ENCODE data around the gene SERGEF.

The SERGEF gene

GRCh38 chr11:17767301-17767885 is 245.5 kb downstream of the SERGEF start:
- DNase-seq = no peak

- DNase-seq = no peak
These were observed 246.3 kb downstream of the SERGEF start for GRCh38 chr11:17766590-17766989.

DNA sequence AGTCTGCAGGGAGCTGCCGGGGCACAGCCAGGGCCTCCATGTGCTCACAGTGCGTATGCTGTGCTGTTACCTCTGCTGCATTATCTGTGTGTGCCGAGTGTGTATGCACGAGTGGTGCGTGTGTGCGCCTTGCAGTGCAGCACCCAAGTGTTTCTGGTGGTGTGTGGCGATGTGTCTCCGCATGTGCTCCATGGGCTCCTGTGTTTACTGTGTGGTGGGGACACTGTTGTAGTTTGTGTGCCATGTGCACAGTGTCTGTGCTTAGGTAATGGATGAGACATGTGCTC is 246.8 kb downstream of the SERGEF start:
- DNase-seq = no peak

- no peak for DNase-seq
These were observed 247.3 kb downstream of the SERGEF start for GRCh38 chr11:17765356-17766072.

GRCh38 chr11:17764446-17765218 is 248.2 kb downstream of the SERGEF start:
- no peak for DNase-seq

DNA sequence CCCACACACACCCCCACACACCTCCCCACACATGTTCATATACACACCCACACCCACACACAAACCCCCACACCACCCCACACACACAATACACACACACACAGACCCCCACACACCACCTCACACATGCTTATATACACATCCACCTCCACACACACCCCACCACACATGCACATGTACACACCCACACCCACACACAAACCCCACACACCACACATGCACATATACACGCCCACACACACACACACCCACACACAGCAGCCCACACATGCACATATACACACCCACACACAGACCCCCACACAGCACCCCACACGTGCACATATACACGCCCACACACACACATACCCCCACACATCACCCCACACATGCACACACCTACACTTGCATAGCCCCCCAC is 249.1 kb downstream of the SERGEF start:
- DNase-seq = no peak

- DNase-seq = no peak
These were observed 249.6 kb downstream of the SERGEF start for GRCh38 chr11:17763244-17763643.

- no peak for DNase-seq
These were observed 250.4 kb downstream of the SERGEF start for GRCh38 chr11:17762309-17762974.

GRCh38 chr11:17760102-17761029 is 252.5 kb downstream of the SERGEF start:
- DNase-seq = peak in 1 of 2 donors; percentile 6

DNA sequence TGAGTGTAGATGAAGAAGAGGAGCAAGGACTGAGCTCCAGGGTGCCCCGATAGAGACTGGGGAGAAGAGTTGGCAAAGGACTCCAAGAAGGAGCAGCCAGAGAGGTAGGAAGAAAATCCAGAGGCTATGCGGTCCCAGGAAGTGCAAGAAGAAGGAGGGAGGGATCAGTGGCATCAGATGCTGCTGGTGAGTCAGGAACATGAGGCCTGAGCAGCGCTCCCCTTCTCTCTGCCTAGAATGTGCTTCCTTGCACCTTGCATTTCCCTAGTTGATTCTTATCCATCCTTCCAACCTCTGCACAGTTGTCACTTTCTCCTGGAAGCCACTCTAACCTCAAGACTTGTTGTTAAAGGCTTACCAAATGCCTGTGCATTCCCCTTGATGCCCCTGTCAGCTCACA is 257.0 kb downstream of the SERGEF start:
- DNase-seq = no peak

GRCh38 chr11:17753641-17754040 is 259.2 kb downstream of the SERGEF start:
- DNase-seq = no peak

- DNase-seq = no peak
These were observed 259.7 kb downstream of the SERGEF start for GRCh38 chr11:17753153-17753552.

DNA sequence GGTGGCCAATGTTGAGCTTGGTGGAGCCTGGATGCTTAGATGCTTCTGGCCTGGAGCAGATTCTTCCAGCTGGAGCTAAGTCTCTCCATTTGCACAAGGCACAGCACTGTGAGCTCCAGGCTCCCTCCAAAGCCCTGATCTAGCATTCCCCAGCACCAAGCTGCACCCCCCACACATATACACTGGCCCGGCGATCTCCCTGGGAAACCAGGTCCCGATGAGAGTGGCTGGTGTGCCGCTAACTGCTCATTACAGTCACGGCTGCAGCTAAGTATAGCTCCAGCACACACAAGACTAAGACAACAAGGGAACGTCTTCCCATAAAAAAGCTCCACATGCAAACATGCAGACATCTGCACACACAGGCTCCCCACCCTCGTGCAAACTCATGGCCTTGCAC is 260.7 kb downstream of the SERGEF start:
- no peak for DNase-seq

- no peak for DNase-seq
These were observed 261.3 kb downstream of the SERGEF start for GRCh38 chr11:17751558-17751957.

- no peak for DNase-seq
These were observed 262.1 kb downstream of the SERGEF start for GRCh38 chr11:17750801-17751165.

- no peak for DNase-seq
These were observed 262.6 kb downstream of the SERGEF start for GRCh38 chr11:17750013-17750800.

GRCh38 chr11:17748761-17749721 is 263.8 kb downstream of the SERGEF start:
- no peak for DNase-seq

- DNase-seq = no peak
These were observed 264.8 kb downstream of the SERGEF start for GRCh38 chr11:17748044-17748443.

DNA sequence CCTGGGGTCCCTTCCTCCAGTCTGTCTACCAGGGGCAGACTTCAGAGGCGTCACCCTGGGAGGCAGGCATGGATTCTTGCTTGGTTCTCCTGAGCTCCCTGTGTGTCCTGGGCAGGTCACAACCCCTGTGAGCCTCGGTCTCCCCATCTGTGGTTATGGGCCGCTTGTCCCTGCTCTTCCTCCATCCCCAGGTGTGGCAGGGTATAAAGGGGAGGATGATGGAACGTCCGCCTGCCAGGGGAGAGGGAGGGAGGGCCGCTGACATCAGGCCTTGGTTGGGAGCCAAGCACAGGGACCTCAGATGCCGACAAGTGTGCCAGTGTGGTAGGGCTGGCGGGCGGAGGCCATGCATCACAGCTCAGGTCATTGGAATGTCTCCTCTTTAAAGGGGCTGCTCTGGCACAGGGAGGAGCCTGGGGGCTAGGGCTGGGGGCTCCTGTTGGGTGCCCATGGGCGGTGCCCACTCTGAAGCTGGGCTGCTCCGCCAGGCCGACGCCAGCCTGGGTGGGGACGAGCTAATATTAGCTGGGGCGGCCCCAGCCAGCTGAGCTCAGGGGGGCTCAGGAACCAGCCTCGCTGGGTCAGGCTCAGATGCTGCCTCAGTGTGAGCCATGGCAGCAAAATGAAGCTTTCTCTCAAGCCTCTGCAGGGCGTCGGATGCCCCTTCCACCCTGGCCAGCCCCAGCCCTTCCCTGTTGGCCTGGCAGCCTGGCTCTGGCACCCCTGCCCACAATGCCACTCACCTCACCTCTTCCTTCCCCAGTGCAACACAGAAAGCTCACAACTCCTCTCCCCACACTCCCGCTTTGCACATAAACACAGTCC is 265.5 kb downstream of the SERGEF start:
- DNase-seq = no peak

DNA sequence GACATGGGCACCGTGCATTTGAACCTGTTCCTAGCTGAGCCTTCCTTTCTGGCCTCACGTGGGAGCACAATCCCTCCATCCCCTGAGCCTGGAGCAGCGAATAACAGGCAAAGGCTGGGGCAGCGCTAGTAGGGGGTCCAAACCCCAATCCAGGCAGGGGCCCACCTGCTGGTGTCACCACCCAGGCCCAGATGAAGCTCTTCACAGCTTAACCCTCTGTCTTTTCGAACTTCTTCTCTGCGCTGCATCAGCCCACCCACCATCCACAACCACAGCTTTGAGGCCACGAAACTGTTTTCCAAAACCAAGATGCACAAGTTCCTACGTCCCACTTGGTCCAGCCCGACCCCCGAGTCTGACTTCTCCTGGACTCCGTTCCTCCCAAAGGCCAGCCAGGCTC is 266.8 kb downstream of the SERGEF start:
- no peak for DNase-seq

All from CD4-positive, alpha-beta T cell treated with Interleukin-1 beta for 1 hour (primary cell).